HG03135 (cell line): ENCODE measurements around the gene DTX1.

Source experiments
- ATAC-seq: cut with Tn5 transposase; IDR thresholded peaks from one replicate; pipeline ENCODE4 v1.9.1; 2021; ENCODE audit warnings: mild to moderate bottlenecking, moderate library complexity; ENCODE audit not compliant: unreplicated experiment

DTX1 gene

GRCh38 chr12:113056631-113057488, at the start of gene DTX1:
Gene DTX1, plus strand, starts transcription at chr12:113056730. Its CDS starts 1,463 bp downstream, at chr12:113058193.
- no peak for ATAC-seq

DNA sequence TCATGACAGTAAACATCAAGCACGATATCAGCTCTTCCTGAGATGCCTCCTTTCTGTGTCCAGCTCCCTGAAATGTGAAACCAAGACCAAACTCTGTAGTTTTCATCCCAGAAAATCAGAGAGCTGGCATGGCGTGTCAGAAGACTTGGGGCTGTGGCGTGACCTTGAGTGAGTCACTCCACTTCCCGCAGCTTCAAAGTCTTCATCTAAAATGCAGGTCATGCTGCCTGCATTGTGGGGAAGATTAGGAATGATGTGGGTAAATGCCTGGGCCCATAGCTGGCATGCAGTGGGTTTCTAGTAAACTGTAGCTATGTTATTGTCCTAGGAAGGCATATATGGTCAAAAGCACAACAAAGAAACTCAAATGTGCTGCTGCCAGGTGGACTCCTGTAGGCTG, 49.4 kb upstream of the DTX1 start:
- ATAC-seq = no peak

- no peak for ATAC-seq
Measured at GRCh38 chr12:113010701-113011100, 45.8 kb upstream of the DTX1 start.

GRCh38 chr12:113014565-113014964, 42.0 kb upstream of the DTX1 start:
- no peak for ATAC-seq

GRCh38 chr12:113016796-113017195, 39.7 kb upstream of the DTX1 start:
- ATAC-seq = no peak

DNA sequence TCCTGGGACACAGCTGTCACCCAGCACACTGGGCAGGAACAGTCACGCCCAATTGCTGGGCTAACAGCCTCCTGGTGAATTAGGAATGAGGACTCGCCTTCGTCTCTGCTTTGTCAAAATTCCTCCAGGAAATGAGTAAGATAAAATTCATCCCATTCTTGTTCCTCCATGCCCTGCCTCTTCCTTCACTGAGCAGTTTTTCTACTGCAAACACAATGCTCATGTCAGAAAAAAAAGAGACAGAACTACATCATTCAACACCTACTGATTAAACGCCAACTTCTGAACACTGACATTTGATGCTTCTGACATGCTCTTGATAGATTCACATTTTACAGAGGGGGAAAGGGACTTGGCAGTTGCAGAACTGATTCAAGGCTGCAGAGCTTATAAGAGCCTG, 37.5 kb upstream of the DTX1 start:
- no peak for ATAC-seq

DNA sequence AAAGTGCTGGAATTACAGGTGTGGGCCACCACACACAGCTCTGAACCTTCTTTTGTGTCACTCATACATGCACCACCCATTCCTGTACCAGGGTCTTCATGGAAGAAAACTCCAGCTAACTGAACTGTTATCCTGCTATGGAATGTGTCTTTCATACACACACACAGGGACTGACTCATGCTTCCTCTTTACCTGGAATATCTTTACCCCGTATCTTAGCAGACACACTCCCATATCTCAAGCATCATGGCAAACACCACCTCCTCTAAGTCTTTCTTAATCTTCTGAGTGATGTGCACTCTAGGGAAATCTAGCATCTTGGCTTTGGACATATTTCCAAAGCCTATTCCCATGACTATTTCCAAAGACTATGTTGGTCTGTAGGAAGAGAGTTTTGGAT, 35.0 kb upstream of the DTX1 start:
- no peak for ATAC-seq

- no peak for ATAC-seq
Measured at GRCh38 chr12:113022563-113023297, 33.8 kb upstream of the DTX1 start.

GRCh38 chr12:113027726-113028125, 28.8 kb upstream of the DTX1 start:
- ATAC-seq = no peak

DNA sequence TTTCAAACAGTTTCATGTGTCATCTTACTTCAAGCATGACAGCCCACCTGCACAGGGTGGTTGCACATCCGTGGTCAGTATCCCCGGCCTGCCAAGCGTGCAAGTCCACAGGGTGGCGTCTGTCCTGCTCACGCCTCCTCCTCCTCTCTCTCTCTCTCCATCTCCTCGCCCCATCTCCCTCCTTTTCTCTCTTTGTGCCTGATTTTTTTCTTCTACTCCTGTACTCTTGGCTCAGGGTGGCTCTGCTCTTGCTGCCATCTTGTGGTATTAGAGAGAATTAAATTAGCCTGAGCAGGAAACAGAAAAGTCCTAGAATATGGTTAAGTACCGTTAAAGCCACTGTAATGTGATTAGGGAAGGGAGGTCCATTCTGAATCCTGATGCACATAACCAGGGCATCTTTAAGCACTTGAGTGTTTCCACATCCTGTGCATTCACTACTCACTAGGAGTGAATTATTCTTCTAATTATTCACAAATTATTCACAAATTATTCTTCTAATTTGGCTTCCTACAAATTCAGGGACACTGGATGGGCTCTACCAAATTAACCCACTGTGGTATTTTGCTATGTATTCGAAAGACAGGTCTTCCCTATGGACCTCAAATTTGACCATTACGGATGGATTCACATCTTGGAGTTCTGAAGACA, 25.5 kb upstream of the DTX1 start:
- no peak for ATAC-seq

- ATAC-seq = no peak
Measured at GRCh38 chr12:113039911-113040445, 16.6 kb upstream of the DTX1 start.

- no peak for ATAC-seq
Measured at GRCh38 chr12:113040722-113041171, 15.8 kb upstream of the DTX1 start.

GRCh38 chr12:113041560-113041959, 15.0 kb upstream of the DTX1 start:
- no peak for ATAC-seq

DNA sequence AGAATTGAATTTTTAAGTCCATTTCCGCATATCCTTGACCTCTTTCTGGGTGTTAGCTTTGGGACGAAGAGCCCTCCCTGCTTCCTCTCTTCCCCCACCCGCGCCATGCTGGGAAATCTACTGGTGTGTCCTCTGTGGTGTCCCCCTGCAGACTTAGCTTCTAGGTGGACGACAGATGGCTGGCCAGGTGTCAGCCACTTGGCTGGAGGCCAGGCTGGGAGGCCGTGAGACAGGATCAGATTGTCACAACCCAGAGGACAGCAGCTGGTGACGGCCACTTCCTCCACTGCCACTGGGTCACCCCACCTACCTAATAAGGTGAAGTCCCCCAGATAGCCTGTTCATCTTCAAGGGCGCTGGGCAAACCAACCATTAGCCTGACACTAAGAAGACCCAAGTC, 13.3 kb upstream of the DTX1 start:
- no peak for ATAC-seq

DNA sequence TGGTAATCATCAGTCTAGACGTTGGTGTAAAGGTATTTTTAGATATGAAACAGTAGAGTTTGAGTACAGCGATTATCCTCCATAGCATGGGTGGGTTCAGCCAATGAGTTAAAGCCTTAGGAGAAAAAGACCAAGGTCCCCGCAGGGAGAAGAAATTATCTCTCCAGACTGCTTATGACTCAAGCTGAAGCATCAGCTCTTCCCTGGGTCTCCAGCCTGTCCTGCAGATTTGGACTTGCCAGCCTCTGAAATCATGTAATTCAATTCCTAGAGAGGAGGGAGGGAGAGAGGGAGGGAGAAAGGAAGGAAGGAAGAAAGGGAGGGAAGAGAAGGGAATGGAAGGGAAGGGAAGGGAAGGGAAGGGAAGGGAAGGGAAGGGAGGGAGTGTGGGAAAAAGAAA, 12.0 kb upstream of the DTX1 start:
- no peak for ATAC-seq

DNA sequence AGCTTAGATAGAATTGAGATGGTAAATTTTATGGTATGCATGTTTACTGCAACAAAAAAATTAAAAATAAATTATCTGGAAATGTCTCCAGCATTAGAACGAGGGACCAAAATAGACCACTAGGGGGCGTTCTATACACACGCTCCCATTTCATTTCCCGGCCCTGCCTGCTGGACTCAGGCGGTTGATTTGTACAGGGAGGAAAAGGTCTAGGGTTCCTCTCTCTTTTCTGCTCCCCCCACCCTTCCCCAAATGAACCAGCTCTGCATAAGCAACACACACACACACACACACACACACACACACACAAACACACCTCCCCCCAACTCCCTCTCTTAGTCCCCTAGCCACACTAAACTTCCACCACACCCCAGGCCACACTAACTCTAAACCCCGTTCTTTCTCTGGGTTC, 7.8 kb upstream of the DTX1 start:
- no peak for ATAC-seq

DNA sequence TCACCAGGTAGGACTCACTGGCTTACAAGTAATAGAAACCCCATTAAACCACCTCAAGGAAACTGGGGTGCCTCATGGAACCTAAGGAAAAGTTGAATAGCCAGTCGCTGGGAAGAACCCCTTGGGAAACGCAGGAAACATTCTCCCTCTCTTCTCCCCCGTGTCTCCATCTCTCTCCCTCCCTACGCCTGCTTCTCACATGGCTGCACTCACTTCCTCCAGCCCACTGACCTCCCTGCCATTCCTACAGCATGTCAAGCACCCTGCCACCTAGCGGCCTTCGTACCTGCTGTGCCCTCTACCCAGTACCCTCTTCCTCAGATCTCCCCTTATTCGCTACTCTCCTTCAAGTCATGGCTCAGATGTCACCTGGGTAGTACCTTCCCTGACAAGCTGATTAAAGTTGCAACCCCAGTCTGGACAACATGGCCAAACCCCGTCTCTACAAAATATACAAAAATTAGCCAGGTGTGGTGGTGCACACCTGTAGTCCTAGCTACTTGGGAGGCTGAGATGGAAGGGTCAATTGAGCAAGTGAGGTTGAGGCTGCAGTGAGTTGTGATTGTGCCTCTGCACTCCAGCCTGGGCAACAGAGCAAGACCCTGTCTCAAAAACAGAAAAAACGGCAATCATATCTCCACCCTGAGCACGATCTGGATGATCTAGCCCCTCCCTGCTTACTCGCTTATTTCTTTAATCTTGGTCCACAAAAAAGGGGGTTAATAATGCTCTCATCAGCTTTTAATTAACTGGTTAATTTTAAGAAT, 6.4 kb upstream of the DTX1 start:
- no peak for ATAC-seq

DNA sequence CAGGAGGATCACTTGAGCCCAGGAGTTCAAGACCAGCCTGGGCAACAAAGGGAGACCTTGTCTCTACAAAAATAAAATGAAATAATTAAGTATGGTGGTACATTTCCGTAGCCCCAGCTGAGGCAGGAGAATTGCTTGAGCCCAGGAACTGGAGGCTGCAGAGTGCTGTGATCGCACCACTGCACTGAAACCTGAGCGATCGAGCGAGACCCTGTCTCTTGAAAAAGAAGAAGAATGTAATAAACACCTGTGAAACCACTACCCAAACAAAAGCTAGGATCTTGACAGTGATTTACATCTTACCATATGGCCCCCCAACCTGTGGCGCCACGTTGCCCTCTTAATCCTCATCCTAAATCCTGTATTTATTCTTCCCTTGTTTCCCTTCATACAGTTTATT, 5.7 kb upstream of the DTX1 start:
- ATAC-seq = no peak

- ATAC-seq = no peak
Measured at GRCh38 chr12:113051759-113052158, 4.8 kb upstream of the DTX1 start.

GRCh38 chr12:113052326-113052725, 4.2 kb upstream of the DTX1 start:
- ATAC-seq = no peak
